HepG2 (cell line): ENCODE results near the gene PTMA. TPM values are rescaled to one million over a fixed set of nuclear protein-coding genes. Genes with fewer than 3 reads are reported as not detected.

Experiments used
- CCAR2 ChIP-seq: fragments of 200-400 bp; formaldehyde crosslinking; optimal IDR thresholded peaks from 2 replicates; pipeline ENCODE3; 2018; ENCODE audit warnings: low read depth, mild to moderate bottlenecking, low read length, moderate library complexity
- CSRNP2 ChIP-seq: sonication (generic); formaldehyde crosslinking; conservative IDR thresholded peaks from 2 replicates; pipeline ENCODE4 v1.8.0; 2022; ENCODE audit warnings: low read depth, missing genetic modification reagents
- HMGXB3 ChIP-seq: sonication (generic); formaldehyde crosslinking; IDR thresholded peaks from 2 replicates; pipeline ENCODE4 v1.4.0; 2020; ENCODE audit warnings: missing genetic modification reagents, borderline replicate concordance
- HMGXB4 ChIP-seq, 2 experiments: sonication (generic) in 1 of 2; formaldehyde crosslinking in 1 of 2; IDR thresholded peaks; 2 replicates each; pipeline versions ENCODE4 v1.4.0 to v1.6.1; 2018 to 2020; ENCODE audit warnings: missing genetic modification reagents in 2 of 2, borderline replicate concordance in 1 of 2, low read depth in 1 of 2, mild to moderate bottlenecking in 1 of 2, missing biosample characterization in 1 of 2
- MAFK ChIP-seq, 2 experiments: IDR thresholded peaks in 1 of 2; conservative IDR thresholded peaks in 1 of 2; 2 replicates each; pipeline ENCODE4 v1.6.1; 2011; ENCODE audit warnings: improper control_type of control experiment in 2 of 2, low read length in 2 of 2
- ZNF20 ChIP-seq: sonication (generic); formaldehyde crosslinking; IDR thresholded peaks from 2 replicates; pipeline ENCODE4 v1.4.0; 2020; ENCODE audit warnings: mild to moderate bottlenecking, moderate library complexity, missing genetic modification reagents
- ZNF501 ChIP-seq: sonication (generic); formaldehyde crosslinking; IDR thresholded peaks from 2 replicates; pipeline ENCODE4 v1.5.1; 2020; ENCODE audit warnings: mild to moderate bottlenecking, moderate library complexity, missing genetic modification reagents
- ZNF607 ChIP-seq: sonication (generic); formaldehyde crosslinking; IDR thresholded peaks from 2 replicates; pipeline ENCODE4 v1.5.1; 2020; ENCODE audit warnings: missing genetic modification reagents, mild to moderate bottlenecking, borderline replicate concordance
- ZNF615 ChIP-seq: sonication (generic); formaldehyde crosslinking; IDR thresholded peaks from 2 replicates; pipeline ENCODE4 v1.5.0; 2020; ENCODE audit warnings: mild to moderate bottlenecking, missing genetic modification reagents, borderline replicate concordance
- ZNF766 ChIP-seq: sonication (generic); formaldehyde crosslinking; IDR thresholded peaks from 2 replicates; pipeline ENCODE4 v1.5.0; 2020; ENCODE audit warnings: missing genetic modification reagents, borderline replicate concordance
- ZSCAN31 ChIP-seq: sonication (generic); formaldehyde crosslinking; IDR thresholded peaks from 2 replicates; pipeline ENCODE4 v1.5.0; 2020; ENCODE audit warnings: low read depth, mild to moderate bottlenecking, missing genetic modification reagents
- polyA plus RNA-seq, 8 experiments: library from polyadenylated mRNA; depleted of rRNA in 3 of 8; stranded (reverse) in 7 of 8; unstranded in 1 of 8; fragments of >200 nt; fragmentation: Illumina TruSeq in 4 of 8; extraction: Trizol in 4 of 8; gene quantifications; 2 replicates each; pipeline versions ENCODE4 v1.2.1 to v1.2.3, GENCODE V29; 2011 to 2016; ENCODE audit warnings: low read depth in 4 of 8, missing spikeins in 1 of 8, mixed read lengths in 1 of 8; ENCODE audit not compliant: insufficient read depth in 1 of 8
- total RNA-seq, 5 experiments: library from RNA; depleted of rRNA; stranded (reverse); fragments of >200 nt; fragmentation: Illumina TruSeq; extraction: Trizol; gene quantifications; 2 replicates each; pipeline ENCODE4 v1.2.3, GENCODE V29; 2016; ENCODE audit warnings: low read depth in 1 of 5
- TF ChIP-seq, protein P1 (sequence below): sonication (generic); formaldehyde crosslinking; IDR thresholded peaks from 2 replicates; pipeline ENCODE4 v1.4.0; 2020; ENCODE audit warnings: missing genetic modification reagents
- TF ChIP-seq, protein P2 (sequence below): IDR thresholded peaks from 2 replicates; pipeline ENCODE4 v1.6.1; 2016; ENCODE audit warnings: missing genetic modification reagents, missing compliant biosample characterization
- TF ChIP-seq, protein P3 (sequence below): sonication (generic); formaldehyde crosslinking; IDR thresholded peaks from 2 replicates; pipeline ENCODE4 v1.5.1; 2020; ENCODE audit warnings: missing genetic modification reagents, mild to moderate bottlenecking, borderline replicate concordance

The PTMA gene
- total and polyA plus RNA-seq, 2 of the 13 experiments (the other 11 are each of a cell fraction or from before 2014, with no cell fraction given): 190 to 1,086 TPM

- peak; percentile 12; the same call in 1 of the 2 replicates for TF ChIP-seq HMGXB3 (CRISPR knock-in tag)
- TF ChIP-seq CSRNP2 (CRISPR knock-in tag): no peak
- TF ChIP-seq ZSCAN31 (CRISPR knock-in tag): peak; percentile 61; the same call in 1 of the 2 replicates
- no peak for TF ChIP-seq ZNF607 (CRISPR knock-in tag)
- TF ChIP-seq, protein P1, sequence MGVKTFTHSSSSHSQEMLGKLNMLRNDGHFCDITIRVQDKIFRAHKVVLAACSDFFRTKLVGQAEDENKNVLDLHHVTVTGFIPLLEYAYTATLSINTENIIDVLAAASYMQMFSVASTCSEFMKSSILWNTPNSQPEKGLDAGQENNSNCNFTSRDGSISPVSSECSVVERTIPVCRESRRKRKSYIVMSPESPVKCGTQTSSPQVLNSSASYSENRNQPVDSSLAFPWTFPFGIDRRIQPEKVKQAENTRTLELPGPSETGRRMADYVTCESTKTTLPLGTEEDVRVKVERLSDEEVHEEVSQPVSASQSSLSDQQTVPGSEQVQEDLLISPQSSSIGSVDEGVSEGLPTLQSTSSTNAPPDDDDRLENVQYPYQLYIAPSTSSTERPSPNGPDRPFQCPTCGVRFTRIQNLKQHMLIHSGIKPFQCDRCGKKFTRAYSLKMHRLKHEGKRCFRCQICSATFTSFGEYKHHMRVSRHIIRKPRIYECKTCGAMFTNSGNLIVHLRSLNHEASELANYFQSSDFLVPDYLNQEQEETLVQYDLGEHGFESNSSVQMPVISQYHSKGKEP: no peak
- no peak for TF ChIP-seq MAFK (conservative IDR thresholded peaks at IDR 0.05 in 1 of 2, IDR thresholded peaks at IDR 0.05 in 1 of 2; ENCODE audit: low read length in 2 of 2)
- TF ChIP-seq ZNF501 (CRISPR knock-in tag): peak; percentile 70; the same call in 1 of the 2 replicates
- no peak for TF ChIP-seq ZNF20 (CRISPR knock-in tag)
- TF ChIP-seq CCAR2: no peak
- TF ChIP-seq, protein P2, sequence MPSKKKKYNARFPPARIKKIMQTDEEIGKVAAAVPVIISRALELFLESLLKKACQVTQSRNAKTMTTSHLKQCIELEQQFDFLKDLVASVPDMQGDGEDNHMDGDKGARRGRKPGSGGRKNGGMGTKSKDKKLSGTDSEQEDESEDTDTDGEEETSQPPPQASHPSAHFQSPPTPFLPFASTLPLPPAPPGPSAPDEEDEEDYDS (CRISPR knock-in tag): peak; percentile 55; the same call in 1 of the 2 replicates
- TF ChIP-seq HMGXB4 (CRISPR knock-in tag; IDR thresholded peaks at IDR 0.05; ENCODE audit: borderline replicate concordance in 1 of 2, low read depth in 1 of 2): peak; percentile 23 to 64
- TF ChIP-seq, protein P3, sequence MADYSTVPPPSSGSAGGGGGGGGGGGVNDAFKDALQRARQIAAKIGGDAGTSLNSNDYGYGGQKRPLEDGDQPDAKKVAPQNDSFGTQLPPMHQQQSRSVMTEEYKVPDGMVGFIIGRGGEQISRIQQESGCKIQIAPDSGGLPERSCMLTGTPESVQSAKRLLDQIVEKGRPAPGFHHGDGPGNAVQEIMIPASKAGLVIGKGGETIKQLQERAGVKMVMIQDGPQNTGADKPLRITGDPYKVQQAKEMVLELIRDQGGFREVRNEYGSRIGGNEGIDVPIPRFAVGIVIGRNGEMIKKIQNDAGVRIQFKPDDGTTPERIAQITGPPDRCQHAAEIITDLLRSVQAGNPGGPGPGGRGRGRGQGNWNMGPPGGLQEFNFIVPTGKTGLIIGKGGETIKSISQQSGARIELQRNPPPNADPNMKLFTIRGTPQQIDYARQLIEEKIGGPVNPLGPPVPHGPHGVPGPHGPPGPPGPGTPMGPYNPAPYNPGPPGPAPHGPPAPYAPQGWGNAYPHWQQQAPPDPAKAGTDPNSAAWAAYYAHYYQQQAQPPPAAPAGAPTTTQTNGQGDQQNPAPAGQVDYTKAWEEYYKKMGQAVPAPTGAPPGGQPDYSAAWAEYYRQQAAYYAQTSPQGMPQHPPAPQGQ: no peak
- TF ChIP-seq ZNF766: peak; percentile 93; the same call in 1 of the 2 replicates
- TF ChIP-seq ZNF615: no peak
Observed at GRCh38 chr2:231680992-231681852, 27.1 kb upstream of the PTMA start (continued).
